ENCODE data around the gene NLGN1. TPM values are rescaled to one million over a fixed set of nuclear protein-coding genes. Genes with fewer than 3 reads are reported as not detected.

Gene NLGN1
- total and polyA plus RNA-seq, 2 of the 8 experiments (the other 6 are each of a cell fraction or from before 2014, with no cell fraction given): 7.8 to 14.8 TPM

- Histone ChIP-seq H3K4me2 (ENCODE audit: insufficient read depth in 1 of 2, low read depth in 2 of 2, low read length in 2 of 2) (no peak overlapping the region; a peak in 1 of 4 replicates), H2BK20ac (ENCODE audit: low read length) (no peak overlapping the region), H3K9me3 (ENCODE audit: insufficient read depth in 2 of 2, low read depth in 1 of 2, low read length in 1 of 2) (no peaks in the 10 kb centered on the region), H4K5ac (ENCODE audit: insufficient read length, low read depth, low read length) (no peak overlapping the region), H3K14ac (ENCODE audit: insufficient read length) (no peak overlapping the region), H3K4ac (replicated peaks; ENCODE audit: insufficient read length, low read depth, low read length) (no peak overlapping the region), H2BK12ac (ENCODE audit: low read depth, low read length) (no peak overlapping the region), H4K8ac (ENCODE audit: extremely low read depth, insufficient read depth, low read length) (no peak overlapping the region), H2AFZ (ENCODE audit: low read length) (no peak overlapping the region), H3K79me1 (ENCODE audit: low read depth, low read length) (no peaks in the 10 kb centered on the region), H3K27me3 (replicated peaks in 1 of 4; ENCODE audit: control insufficient read depth in 3 of 4, extremely low read depth in 1 of 4, insufficient read depth in 3 of 4, low read length in 3 of 4) (no peaks in the 10 kb centered on the region), H3K36me3 (ENCODE audit: control insufficient read depth in 2 of 4, insufficient read depth in 4 of 4, low read length in 3 of 4) (no peaks in the 10 kb centered on the region), H3K27ac (ENCODE audit: low read depth, low read length) (no peak overlapping the region), H3K4me1 (replicated peaks in 1 of 4; ENCODE audit: control insufficient read depth in 3 of 4, insufficient read depth in 4 of 4, low read length in 3 of 4) (peaks cover 0 to 4% (median 0%) of the 10 kb centered on the region in 4 experiments; a peak in 1 of 7 replicates), H3K23ac (ENCODE audit: insufficient read length) (no peak overlapping the region), H2BK5ac (ENCODE audit: low read depth, low read length) (no peak overlapping the region), H2BK120ac (replicated peaks; ENCODE audit: low read depth, low read length) (no peak overlapping the region), H3K79me2 (ENCODE audit: control insufficient read depth in 1 of 2, insufficient read depth in 2 of 2, low read length in 2 of 2) (no peaks in the 10 kb centered on the region), H3K23me2 (ENCODE audit: low read depth, low read length) (no peaks in the 10 kb centered on the region), H3K18ac (ENCODE audit: extremely low read depth, low read length) (no peak overlapping the region), H2BK15ac (ENCODE audit: low read length) (no peak overlapping the region), H3K9ac (replicated peaks in 1 of 4; ENCODE audit: extremely low read depth in 1 of 4, low read depth in 3 of 4, low read length in 3 of 4) (no peak overlapping the region), H3K4me3 (ENCODE audit: extremely low read depth in 1 of 4, insufficient read depth in 2 of 4, low read depth in 3 of 4, low read length in 4 of 4) (peak overlapping the region in 1 of 4 experiments; percentile 40; a peak in 1 of 8 replicates), H4K91ac (replicated peaks; ENCODE audit: insufficient read length, low read length) (no peak overlapping the region), H2AK5ac (ENCODE audit: low read depth, low read length) (no peak overlapping the region), H3K56ac (replicated peaks; ENCODE audit: insufficient read length, low read depth, low read length) (no peak overlapping the region), H4K20me1 (replicated peaks in 1 of 2; ENCODE audit: control insufficient read depth in 1 of 2, insufficient read depth in 2 of 2, low read length in 2 of 2) (no peaks in the 10 kb centered on the region)
- no peak for DNase-seq (ENCODE audit: low read depth in 1 of 2, low spot score in 2 of 2)
- TF ChIP-seq JUN (IDR thresholded peaks at IDR 0.05; ENCODE audit: low read depth, low read length): no peak
- TF ChIP-seq CBX8 (IDR thresholded peaks at IDR 0.05; ENCODE audit: borderline replicate concordance, low read depth, low read length): no peak
- no peak for TF ChIP-seq EP300 (IDR thresholded peaks at IDR 0.05; ENCODE audit: borderline replicate concordance in 1 of 2, low read depth in 2 of 2, low read length in 2 of 2)
- TF ChIP-seq JUND (IDR thresholded peaks at IDR 0.05; ENCODE audit: low read length): peak; percentile 36; the same call in 1 of the 2 replicates
- no peak for TF ChIP-seq SAP30 (IDR thresholded peaks at IDR 0.05; ENCODE audit: insufficient read depth, insufficient replicate concordance, low read length)
- TF ChIP-seq POU5F1 (IDR thresholded peaks at IDR 0.05; ENCODE audit: low read depth, low read length): peak; percentile 80; the same call in 1 of the 2 replicates
- TF ChIP-seq NANOG (IDR thresholded peaks at IDR 0.05; ENCODE audit: insufficient read depth, low read depth, low read length, poor library complexity, severe bottlenecking): peak; percentile 37
- TF ChIP-seq RFX5 (IDR thresholded peaks at IDR 0.05; ENCODE audit: borderline replicate concordance, low read depth, low read length): no peak
- ChIA-PET POLR2A (ENCODE audit: partially characterized antibody) (no interaction called here), CTCF (ENCODE audit: partially characterized antibody) (no interaction called here)
- no peak for FAIRE-seq
- WGBS, 2 experiments (ENCODE audit: extremely low coverage in 1 of 2, insufficient coverage in 1 of 2, insufficient read length in 1 of 2, insufficient replicate concordance in 2 of 2, low coverage in 1 of 2, low lambda C conversion rate in 2 of 2, missing lambda C conversion rate in 1 of 2): 3% methylated on average over 2 of the region's 2 CpGs; no CpG with 5 or more reads in 1 of the 2 experiments
Measured at GRCh38 chr3:173800154-173800553, 402.6 kb downstream of the NLGN1 start.
